Duodenal mucosa (tissue), 2 donors: ENCODE measurements around the gene HEPHL1.
"Not testable (repeated sequence)": the region's sequence is repeated elsewhere in the genome, so short reads cannot be mapped to it uniquely, and the experiment has no call there.

Experiments used
- H3K27ac ChIP-seq: one replicate; pipeline ENCODE4 v1.7.0; 2013; ENCODE audit warnings: low read depth, low read length
- H3K27me3 ChIP-seq, 2 donors: one replicate each; pipeline ENCODE4 v1.7.0; 2013; ENCODE audit warnings: low read length in 2 of 2, control low read depth in 1 of 2; ENCODE audit not compliant: insufficient read depth in 2 of 2, control insufficient read depth in 1 of 2
- H3K36me3 ChIP-seq, 2 donors: one replicate each; pipeline ENCODE4 v1.7.0; 2013; ENCODE audit warnings: low read length in 2 of 2, control low read depth in 1 of 2; ENCODE audit not compliant: insufficient read depth in 2 of 2, control insufficient read depth in 1 of 2
- H3K4me1 ChIP-seq, 2 donors: one replicate each; pipeline ENCODE4 v1.7.0; 2013; ENCODE audit warnings: low read length in 2 of 2, control low read depth in 1 of 2; ENCODE audit not compliant: insufficient read depth in 2 of 2, control insufficient read depth in 1 of 2
- H3K4me3 ChIP-seq, 2 donors: one replicate each; pipeline ENCODE4 v1.7.0; 2013; ENCODE audit warnings: low read length in 2 of 2, low read depth in 1 of 2
- H3K9ac ChIP-seq, 2 donors: one replicate each; pipeline ENCODE4 v1.7.0; 2013; ENCODE audit warnings: low read length in 2 of 2, low read depth in 1 of 2
- H3K9me3 ChIP-seq, 2 donors: one replicate each; pipeline ENCODE4 v1.7.0; 2013; ENCODE audit warnings: low read length in 2 of 2, control low read depth in 1 of 2; ENCODE audit not compliant: control insufficient read depth in 1 of 2

Gene HEPHL1

DNA sequence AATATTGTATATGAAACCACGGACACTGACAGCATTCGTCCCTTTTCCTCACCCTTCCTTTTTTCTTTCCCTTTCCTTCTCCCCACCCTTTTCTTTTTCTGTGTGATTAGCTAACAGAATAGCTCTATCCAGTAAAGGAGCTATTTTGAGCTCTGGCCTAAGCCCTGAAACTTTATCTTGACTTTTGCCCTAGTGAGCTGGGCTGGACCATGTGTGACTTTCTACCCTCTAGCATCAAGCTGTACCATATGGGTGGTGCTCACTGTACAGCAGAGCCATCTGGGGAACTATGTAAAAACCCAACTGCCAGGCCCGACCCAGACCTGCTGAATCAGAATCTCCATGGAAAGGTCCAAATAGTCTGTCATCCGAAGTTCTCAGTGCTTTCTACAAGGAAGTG lies 85.6 kb downstream of the HEPHL1 start:
- Histone ChIP-seq H3K9ac (no peak overlapping the region), H3K36me3 (no peaks in the 10 kb centered on the region), H3K9me3 (no peaks in the 10 kb centered on the region), H3K27ac (no peak overlapping the region), H3K4me3 (no peak overlapping the region), H3K4me1 (peaks cover 3 to 10% of the 10 kb centered on the region in 2 donors), H3K27me3 (no peaks in the 10 kb centered on the region)

DNA sequence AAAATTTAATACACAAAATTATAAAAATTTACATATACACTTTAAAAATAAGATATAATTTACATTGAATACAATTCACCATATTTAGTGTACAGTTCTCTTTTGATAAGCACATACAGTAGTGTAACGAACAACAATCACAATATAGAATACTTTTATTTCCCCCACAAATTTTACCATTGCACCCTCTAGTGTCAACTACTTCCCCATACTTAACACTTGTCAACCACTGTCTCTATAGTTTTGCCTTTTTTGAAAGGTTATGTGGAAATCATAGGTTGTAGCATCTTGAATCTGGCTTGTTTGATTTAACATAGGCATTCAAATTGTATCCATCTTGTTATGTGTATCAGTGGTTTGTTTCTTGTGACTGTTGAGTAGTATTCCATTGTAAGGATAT lies 86.2 kb downstream of the HEPHL1 start:
- no peak overlapping the region for H3K9ac ChIP-seq
- H3K4me1 ChIP-seq, result peaks cover 3 to 8% of the 10 kb centered on the region in 2 donors
- H3K36me3 ChIP-seq, result no peaks in the 10 kb centered on the region
- no peaks in the 10 kb centered on the region for H3K9me3 ChIP-seq
- no peak overlapping the region for H3K4me3 ChIP-seq
- no peaks in the 10 kb centered on the region for H3K27me3 ChIP-seq
- H3K27ac ChIP-seq, result no peak overlapping the region

DNA sequence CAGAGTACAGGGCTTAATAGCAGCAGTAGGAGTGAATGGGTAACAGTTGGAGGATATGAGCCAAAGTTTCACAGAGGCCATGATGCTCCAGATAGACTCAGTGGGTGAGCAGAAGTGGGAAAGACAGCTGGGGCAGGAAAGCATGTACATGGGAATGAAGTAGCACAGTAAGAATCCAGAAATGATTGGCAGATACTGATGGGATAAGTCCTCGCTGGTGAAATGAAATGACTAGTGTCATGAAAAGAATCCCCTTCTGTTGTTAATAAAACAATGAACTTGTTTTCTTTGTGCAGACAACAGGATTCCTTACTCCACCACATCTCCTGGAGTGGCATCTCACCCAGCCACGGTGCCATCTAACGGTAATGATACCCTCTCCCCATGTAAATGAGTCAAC lies 90.1 kb downstream of the HEPHL1 start:
- Histone ChIP-seq H3K4me3 (no peak overlapping the region), H3K27ac (no peak overlapping the region), H3K4me1 (peaks cover 0 to 3% of the 10 kb centered on the region in 2 donors)

GRCh38 chr11:94111660-94112059 lies 90.5 kb downstream of the HEPHL1 start:
- peaks cover 0 to 6% of the 10 kb centered on the region in 2 donors for H3K4me1 ChIP-seq
- H3K27ac ChIP-seq, result no peak overlapping the region
- H3K9ac ChIP-seq, result no peak overlapping the region
- H3K36me3 ChIP-seq, result no peaks in the 10 kb centered on the region
- H3K27me3 ChIP-seq, result no peaks in the 10 kb centered on the region
- H3K9me3 ChIP-seq, result no peaks in the 10 kb centered on the region
- H3K4me3 ChIP-seq, result no peak overlapping the region

More for the DNA sequence above, 90.1 kb downstream of the HEPHL1 start:
- Histone ChIP-seq H3K9ac (no peak overlapping the region), H3K9me3 (no peaks in the 10 kb centered on the region), H3K27me3 (no peaks in the 10 kb centered on the region), H3K36me3 (no peaks in the 10 kb centered on the region)

DNA sequence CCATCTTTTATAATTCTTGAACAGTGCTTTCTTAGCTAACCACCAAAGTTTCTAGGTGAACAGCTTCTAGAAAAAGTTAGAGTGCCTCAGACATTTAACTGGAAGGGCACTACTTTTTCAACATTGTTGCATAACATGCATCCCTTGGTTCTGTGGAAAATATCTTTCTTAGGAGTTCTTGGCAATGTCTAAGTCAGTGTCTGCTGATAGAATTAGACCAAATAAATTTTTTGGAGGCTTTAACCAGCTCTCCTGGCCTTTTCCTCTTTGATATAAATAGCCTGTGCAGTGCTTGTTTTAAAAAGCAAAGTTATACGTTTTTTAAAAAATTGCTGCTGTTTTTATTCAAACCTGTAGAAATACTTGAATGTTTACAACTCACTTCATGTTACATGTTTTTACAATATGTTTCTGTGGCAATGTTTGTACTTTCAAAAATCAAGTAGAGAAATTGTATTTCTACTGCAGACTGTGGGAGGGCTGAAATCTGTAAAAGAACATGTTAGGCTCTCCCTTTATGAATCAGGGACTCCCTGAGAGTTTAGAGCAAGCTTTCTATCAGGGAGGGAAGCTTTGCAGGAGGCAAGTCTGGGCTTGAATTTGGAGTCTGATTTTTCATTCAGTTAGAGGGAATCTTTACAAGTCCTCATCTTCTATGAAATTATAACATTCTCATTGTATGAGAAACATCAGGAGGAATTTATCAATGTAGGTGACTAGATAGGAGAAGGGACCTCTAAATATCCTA lies 91.2 kb downstream of the HEPHL1 start:
- Histone ChIP-seq H3K4me1 (peaks cover 0 to 6% of the 10 kb centered on the region in 2 donors), H3K27ac (no peak overlapping the region)

DNA sequence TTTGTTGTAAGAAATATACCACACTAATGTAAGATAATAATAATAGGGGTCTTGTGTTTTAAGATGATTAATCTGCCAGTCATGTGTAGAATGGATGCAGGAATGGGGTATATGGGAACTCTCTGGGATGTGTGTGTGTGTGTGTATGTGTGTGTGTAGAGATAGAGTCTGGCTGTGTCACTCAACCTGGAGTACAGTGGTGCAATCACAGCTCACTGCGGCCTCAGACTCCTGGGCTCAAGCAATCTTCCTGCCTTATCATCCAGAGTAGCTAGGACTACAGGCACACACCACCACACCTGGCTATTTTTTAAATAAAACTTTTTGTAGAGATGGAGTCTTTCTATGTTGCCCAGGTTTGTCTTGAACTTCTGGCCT lies 96.0 kb downstream of the HEPHL1 start:
- Histone ChIP-seq H3K9ac (no peak overlapping the region), H3K4me1 (peaks cover 0 to 6% of the 10 kb centered on the region in 2 donors), H3K9me3 (no peaks in the 10 kb centered on the region), H3K4me3 (no peak overlapping the region), H3K27me3 (no peaks in the 10 kb centered on the region), H3K36me3 (no peaks in the 10 kb centered on the region), H3K27ac (no peak overlapping the region)

More for the DNA sequence above, 91.2 kb downstream of the HEPHL1 start:
- Histone ChIP-seq H3K27me3 (no peaks in the 10 kb centered on the region), H3K9ac (no peak overlapping the region), H3K9me3 (no peaks in the 10 kb centered on the region), H3K36me3 (no peaks in the 10 kb centered on the region), H3K4me3 (no peak overlapping the region)

GRCh38 chr11:94117871-94118270 lies 96.7 kb downstream of the HEPHL1 start:
- Histone ChIP-seq H3K4me3 (no peak overlapping the region), H3K9me3 (no peaks in the 10 kb centered on the region), H3K27ac (no peak overlapping the region), H3K9ac (no peak overlapping the region), H3K27me3 (no peaks in the 10 kb centered on the region), H3K4me1 (peaks cover 0 to 6% of the 10 kb centered on the region in 2 donors), H3K36me3 (no peaks in the 10 kb centered on the region)

- not testable (repeated sequence) for H3K9me3 ChIP-seq
Observed at GRCh38 chr11:94119676-94120075, 98.5 kb downstream of the HEPHL1 start.

GRCh38 chr11:94120516-94120915 lies 99.4 kb downstream of the HEPHL1 start:
- H3K9me3 ChIP-seq, H3K4me3 ChIP-seq, H3K36me3 ChIP-seq, H3K9ac ChIP-seq, H3K27ac ChIP-seq, H3K27me3 ChIP-seq, H3K4me1 ChIP-seq: not testable (repeated sequence)

More at GRCh38 chr11:94119676-94120075, 98.5 kb downstream of the HEPHL1 start:
- not testable (repeated sequence) for H3K27me3 ChIP-seq, H3K9ac ChIP-seq, H3K27ac ChIP-seq, H3K4me3 ChIP-seq, H3K4me1 ChIP-seq, H3K36me3 ChIP-seq

- Histone ChIP-seq H3K27me3 (no peaks in the 10 kb centered on the region), H3K4me3 (no peak overlapping the region), H3K27ac (no peak overlapping the region)
Observed at GRCh38 chr11:94120946-94121345, 99.8 kb downstream of the HEPHL1 start.

More at GRCh38 chr11:94120946-94121345, 99.8 kb downstream of the HEPHL1 start:
- Histone ChIP-seq H3K4me1 (peaks cover 0 to 5% of the 10 kb centered on the region in 2 donors), H3K36me3 (no peaks in the 10 kb centered on the region), H3K9me3 (no peaks in the 10 kb centered on the region), H3K9ac (no peak overlapping the region)
